HG03060 (cell line): Measurements from ENCODE around the gene ELMO1.

Source experiments
- ATAC-seq: cut with Tn5 transposase; IDR thresholded peaks from one replicate; pipeline ENCODE4 v1.9.1; 2021; ENCODE audit warnings: low read depth, moderate number of reproducible peaks; ENCODE audit not compliant: unreplicated experiment

Gene ELMO1

GRCh38 chr7:37236906-37237305 lies 211.8 kb downstream of the ELMO1 start:
- no peak for ATAC-seq

GRCh38 chr7:37235813-37236212 lies 212.9 kb downstream of the ELMO1 start:
- ATAC-seq: no peak

- ATAC-seq: no peak
Observed at GRCh38 chr7:37234928-37235327, 213.7 kb downstream of the ELMO1 start.

GRCh38 chr7:37234334-37234733 lies 214.3 kb downstream of the ELMO1 start:
- ATAC-seq: no peak

- no peak for ATAC-seq
Observed at GRCh38 chr7:37231613-37232012, 217.1 kb downstream of the ELMO1 start.

GRCh38 chr7:37230221-37230620 lies 218.4 kb downstream of the ELMO1 start:
- no peak for ATAC-seq

GRCh38 chr7:37229381-37229780 lies 219.3 kb downstream of the ELMO1 start:
- ATAC-seq: no peak

- no peak for ATAC-seq
Observed at GRCh38 chr7:37225285-37225969, 223.2 kb downstream of the ELMO1 start.

- ATAC-seq: no peak
Observed at GRCh38 chr7:37224746-37225145, 223.9 kb downstream of the ELMO1 start.

GRCh38 chr7:37220664-37221063 lies 228.0 kb downstream of the ELMO1 start:
- ATAC-seq: no peak

- ATAC-seq: no peak
Observed at GRCh38 chr7:37218956-37219355, 229.7 kb downstream of the ELMO1 start.

GRCh38 chr7:37216923-37217322 lies 231.7 kb downstream of the ELMO1 start:
- ATAC-seq: no peak

GRCh38 chr7:37216156-37216852 lies 232.4 kb downstream of the ELMO1 start:
- ATAC-seq: no peak

GRCh38 chr7:37215290-37215923 lies 233.3 kb downstream of the ELMO1 start:
- no peak for ATAC-seq

- ATAC-seq: no peak
Observed at GRCh38 chr7:37212556-37212955, 236.1 kb downstream of the ELMO1 start.

- no peak for ATAC-seq
Observed at GRCh38 chr7:37212051-37212450, 236.6 kb downstream of the ELMO1 start.

- ATAC-seq: no peak
Observed at GRCh38 chr7:37211097-37211880, 237.4 kb downstream of the ELMO1 start.

GRCh38 chr7:37209195-37209594 lies 239.5 kb downstream of the ELMO1 start:
- no peak for ATAC-seq

GRCh38 chr7:37208528-37208927 lies 240.1 kb downstream of the ELMO1 start:
- ATAC-seq: peak; percentile 53

- no peak for ATAC-seq
Observed at GRCh38 chr7:37206192-37206591, 242.5 kb downstream of the ELMO1 start.

- no peak for ATAC-seq
Observed at GRCh38 chr7:37205451-37205850, 243.2 kb downstream of the ELMO1 start.
